A673 (cell line): ENCODE measurements around the gene KIF4B. TPM values are rescaled to one million over a fixed set of nuclear protein-coding genes. Genes with fewer than 3 reads are reported as not detected.
"Not testable (repeated sequence)": the region's sequence is repeated elsewhere in the genome, so short reads cannot be mapped to it uniquely, and the experiment has no call there.

ENCODE experiments used
- BruUV-seq: library from RNA; stranded (reverse); fragments of 400-500 nt; replicated peaks from 2 replicates; lab custom pipeline; 2021; lab: Mats Ljungman, UMichigan
- CTCF ChIA-PET: fragments of 300-600 bp; sonication (Branson Sonifier 250); formaldehyde crosslinking; loops from one replicate; lab custom pipeline; 2022; ENCODE audit warnings: antibody characterized with exemption; lab: Charles Lee
- POLR2A ChIA-PET: fragments of 300-600 bp; sonication (Branson Sonifier 250); formaldehyde crosslinking; loops from one replicate; lab custom pipeline; 2022; ENCODE audit warnings: antibody characterized with exemption; ENCODE audit not compliant: low non-redundant PET; lab: Charles Lee
- DNase-seq: peaks from one replicate; pipeline ENCODE4 v3.0.0-alpha.2; 2015; ENCODE audit warnings: low spot score
- H3K27ac ChIP-seq: fragments of 200-600 bp; sonication (generic); 2 replicates; pipeline ENCODE4 v1.5.1; 2016; ENCODE audit warnings: mixed run types, low read depth, mild to moderate bottlenecking, mixed read lengths, antibody characterized with exemption, low read length; ENCODE audit not compliant: poor library complexity, severe bottlenecking
- H3K27me3 ChIP-seq: fragments of 200-600 bp; sonication (generic); replicated peaks from 2 replicates; pipeline ENCODE4 v1.6.1; 2017; ENCODE audit warnings: mixed run types, low read depth, mild to moderate bottlenecking, mixed read lengths, antibody characterized with exemption, low read length; ENCODE audit not compliant: insufficient read depth, poor library complexity
- H3K36me3 ChIP-seq: fragments of 200-600 bp; sonication (generic); 2 replicates; pipeline ENCODE4 v1.6.1; 2016; ENCODE audit warnings: mixed run types, mild to moderate bottlenecking, mixed read lengths, antibody characterized with exemption, low read length; ENCODE audit not compliant: insufficient read depth, poor library complexity, severe bottlenecking
- H3K4me1 ChIP-seq: fragments of 200-600 bp; sonication (generic); 2 replicates; pipeline ENCODE4 v1.6.1; 2017; ENCODE audit warnings: mixed run types, mild to moderate bottlenecking, mixed read lengths, antibody characterized with exemption, low read length; ENCODE audit not compliant: insufficient read depth, poor library complexity, severe bottlenecking
- H3K4me3 ChIP-seq: fragments of 200-600 bp; sonication (generic); 2 replicates; pipeline ENCODE4 v1.5.1; 2016; ENCODE audit warnings: low read depth, mixed run types, mild to moderate bottlenecking, mixed read lengths, low read length; ENCODE audit not compliant: poor library complexity, severe bottlenecking
- H3K9me3 ChIP-seq: fragments of 200-600 bp; sonication (generic); 2 replicates; pipeline ENCODE4 v1.6.1; 2016; ENCODE audit warnings: mixed run types, low read depth, mild to moderate bottlenecking, mixed read lengths, antibody characterized with exemption, low read length; ENCODE audit not compliant: poor library complexity, severe bottlenecking
- EZH2 ChIP-seq: fragments of 200-600 bp; sonication (generic); IDR thresholded peaks from 2 replicates; pipeline ENCODE4 v1.6.1; 2017; ENCODE audit warnings: borderline replicate concordance, low read depth, mild to moderate bottlenecking, mixed read lengths, antibody characterized with exemption, low read length; ENCODE audit not compliant: poor library complexity, severe bottlenecking
- intact Hi-C: fragments of 100-400 bp; cut with micrococcal nuclease; formaldehyde crosslinking; loops from one replicate; pipeline ENCODE4 v1.10.0; 2022; ENCODE audit not compliant: unreplicated experiment
- total RNA-seq: library from RNA; stranded (reverse); gene quantifications from 2 replicates; pipeline ENCODE4 v1.2.3, GENCODE V29; 2021
- TF ChIP-seq, protein P1 (sequence below): fragments of 300-800, 200-600 bp; sonication (generic); conservative IDR thresholded peaks from 2 replicates; pipeline ENCODE4 v1.5.1; 2017; ENCODE audit warnings: low read depth, mild to moderate bottlenecking, antibody characterized with exemption, low read length, moderate library complexity, mixed read lengths

KIF4B gene
- total RNA-seq, 1 experiment from 2014 or later, result 0.77 TPM

DNA sequence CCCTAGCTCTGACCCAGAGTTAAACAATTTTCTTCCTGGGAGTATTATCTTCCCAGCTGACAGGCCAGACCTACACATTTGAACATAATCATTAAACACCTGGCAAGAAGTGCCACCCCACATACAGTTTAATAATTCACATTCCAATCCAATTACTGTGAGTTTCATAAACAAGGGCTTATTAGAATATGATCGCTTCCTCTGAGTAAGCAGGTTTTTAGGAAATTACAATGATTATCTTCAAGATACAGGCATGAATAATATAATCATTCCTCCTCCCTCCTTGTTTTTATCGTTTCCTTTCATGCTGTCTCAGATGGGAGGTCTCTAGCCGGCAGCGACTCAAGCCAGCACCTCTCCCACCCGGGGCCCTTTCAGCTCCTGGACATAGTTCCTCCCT is 15.8 kb upstream of the KIF4B start:
- no TSS peak for BruUV-seq
- intact Hi-C loops, result loop anchor here (1.0 kb wide), 1 partner anchor 53 kb away; no protein-coding TSS in a partner anchor
- Histone ChIP-seq H3K36me3 (no peaks in the 10 kb centered on the region), H3K27ac (peak overlapping the region; percentile 75), H3K27me3 (no peaks in the 10 kb centered on the region), H3K4me3 (no peak overlapping the region), H3K9me3 (no peaks in the 10 kb centered on the region), H3K4me1 (peaks cover 31% of the 10 kb centered on the region)
- ChIA-PET POLR2A (interaction anchor here (0.6 kb wide), 1 partner anchor 25 kb away, joined by 4 read pairs; no protein-coding TSS in a partner anchor), CTCF (no interaction called here)
- peak; percentile 46 for DNase-seq
- no peak for TF ChIP-seq EZH2
- TF ChIP-seq, protein P1, sequence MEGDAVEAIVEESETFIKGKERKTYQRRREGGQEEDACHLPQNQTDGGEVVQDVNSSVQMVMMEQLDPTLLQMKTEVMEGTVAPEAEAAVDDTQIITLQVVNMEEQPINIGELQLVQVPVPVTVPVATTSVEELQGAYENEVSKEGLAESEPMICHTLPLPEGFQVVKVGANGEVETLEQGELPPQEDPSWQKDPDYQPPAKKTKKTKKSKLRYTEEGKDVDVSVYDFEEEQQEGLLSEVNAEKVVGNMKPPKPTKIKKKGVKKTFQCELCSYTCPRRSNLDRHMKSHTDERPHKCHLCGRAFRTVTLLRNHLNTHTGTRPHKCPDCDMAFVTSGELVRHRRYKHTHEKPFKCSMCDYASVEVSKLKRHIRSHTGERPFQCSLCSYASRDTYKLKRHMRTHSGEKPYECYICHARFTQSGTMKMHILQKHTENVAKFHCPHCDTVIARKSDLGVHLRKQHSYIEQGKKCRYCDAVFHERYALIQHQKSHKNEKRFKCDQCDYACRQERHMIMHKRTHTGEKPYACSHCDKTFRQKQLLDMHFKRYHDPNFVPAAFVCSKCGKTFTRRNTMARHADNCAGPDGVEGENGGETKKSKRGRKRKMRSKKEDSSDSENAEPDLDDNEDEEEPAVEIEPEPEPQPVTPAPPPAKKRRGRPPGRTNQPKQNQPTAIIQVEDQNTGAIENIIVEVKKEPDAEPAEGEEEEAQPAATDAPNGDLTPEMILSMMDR, result no peak

DNA sequence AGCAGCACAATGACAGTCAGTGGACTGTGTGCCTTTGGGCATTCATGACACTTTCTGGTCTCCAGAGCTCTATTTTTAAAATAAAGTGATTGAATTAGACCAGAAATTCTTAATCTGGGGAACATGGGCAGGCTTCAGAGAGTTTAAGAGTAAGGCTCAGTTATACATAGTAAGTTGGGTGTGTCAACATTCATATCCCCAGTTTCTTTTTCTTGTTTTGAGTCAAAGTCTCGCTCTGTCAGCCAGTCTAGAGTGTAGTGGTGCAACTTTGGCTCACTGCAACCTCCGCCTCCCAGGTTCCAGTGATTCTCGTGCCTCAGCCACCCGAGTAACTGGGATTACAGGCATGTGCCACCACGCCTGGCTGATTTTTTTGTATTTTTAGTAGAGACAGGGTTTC is 13.7 kb upstream of the KIF4B start:
- Histone ChIP-seq H3K27ac (no peak overlapping the region), H3K36me3 (no peaks in the 10 kb centered on the region), H3K9me3 (no peaks in the 10 kb centered on the region), H3K4me1 (peaks cover 20% of the 10 kb centered on the region), H3K27me3 (no peaks in the 10 kb centered on the region), H3K4me3 (no peak overlapping the region)
- BruUV-seq, result no TSS peak
- TF ChIP-seq, protein P1, result no peak
- TF ChIP-seq EZH2, result no peak
- ChIA-PET CTCF (no interaction called here), POLR2A (no interaction called here)
- intact Hi-C loops, result loop anchor here (5.0 kb wide), 1 partner anchor 58 kb away; the partner anchor contains the start of gene MRPL22
- no peak for DNase-seq

DNA sequence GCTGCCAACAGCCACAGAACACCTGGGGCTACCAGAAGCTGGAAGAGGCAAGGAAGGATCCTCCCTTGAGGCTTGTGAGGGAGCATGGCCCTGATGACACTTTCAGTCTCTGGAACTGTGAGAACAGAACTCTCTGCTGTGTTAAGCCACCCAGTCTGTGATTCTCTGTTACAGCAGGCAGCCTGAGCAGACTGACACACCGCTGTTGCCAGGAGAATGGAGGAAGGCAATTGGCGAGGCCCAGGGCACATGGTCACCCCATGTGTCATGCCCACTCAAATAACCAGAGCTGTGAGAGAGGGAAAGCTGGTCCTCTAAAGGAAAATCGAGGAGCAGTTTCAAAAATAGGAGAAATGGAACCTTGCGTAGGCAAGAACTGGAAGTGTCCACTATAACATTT is 12.0 kb upstream of the KIF4B start:
- H3K36me3 ChIP-seq, result no peaks in the 10 kb centered on the region
- peaks cover 13% of the 10 kb centered on the region for H3K4me1 ChIP-seq
- no peak for TF ChIP-seq EZH2
- TF ChIP-seq, protein P1, result no peak
- DNase-seq, result no peak
- BruUV-seq, result no TSS peak
- CTCF ChIA-PET, result no interaction called here
- H3K9me3 ChIP-seq, result no peaks in the 10 kb centered on the region
- H3K27ac ChIP-seq, result no peak overlapping the region
- no peaks in the 10 kb centered on the region for H3K27me3 ChIP-seq
- H3K4me3 ChIP-seq, result no peak overlapping the region
- POLR2A ChIA-PET, result no interaction called here
- intact Hi-C loops, result loop anchor here (5.0 kb wide), 1 partner anchor 59 kb away; the partner anchor contains the start of gene MRPL22

DNA sequence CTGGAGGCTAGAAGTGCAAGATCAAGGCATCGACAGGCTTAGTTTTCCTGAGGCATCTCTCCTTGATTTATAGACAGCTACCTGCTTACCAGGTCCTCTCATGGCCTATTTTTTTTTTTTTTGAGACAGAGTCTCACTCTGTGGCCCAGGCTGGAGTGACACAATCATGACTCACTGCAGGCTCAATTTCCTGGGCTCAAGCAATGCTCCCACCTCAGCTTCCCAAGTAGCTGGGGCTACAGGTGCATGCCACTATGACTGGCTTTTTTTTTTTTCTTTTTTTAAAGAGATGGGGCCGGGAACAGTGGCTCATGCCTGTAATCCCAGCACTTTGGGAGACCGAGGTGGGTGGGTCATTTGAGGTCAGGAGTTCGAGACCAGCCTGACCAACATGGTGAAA is 10.8 kb upstream of the KIF4B start:
- H3K36me3 ChIP-seq, DNase-seq, H3K9me3 ChIP-seq, CTCF ChIA-PET, H3K4me3 ChIP-seq, H3K4me1 ChIP-seq, H3K27me3 ChIP-seq, BruUV-seq, H3K27ac ChIP-seq, POLR2A ChIA-PET: not testable (repeated sequence)
- intact Hi-C loops, result loop anchor here (5.0 kb wide), 1 partner anchor 60 kb away; the partner anchor contains the start of gene MRPL22
